HepG2 (cell line): Measurements from ENCODE around the gene SOCS1. TPM values are rescaled to one million over a fixed set of nuclear protein-coding genes. Genes with fewer than 3 reads are reported as not detected.

Experiments used
- GLI4 ChIP-seq: sonication (generic); formaldehyde crosslinking; IDR thresholded peaks from 2 replicates; pipeline ENCODE4 v1.5.1; 2020; ENCODE audit warnings: missing genetic modification reagents, mild to moderate bottlenecking, moderate library complexity, borderline replicate concordance
- KAT8 ChIP-seq: IDR thresholded peaks from 2 replicates; pipeline ENCODE4 v1.6.1; 2016; ENCODE audit warnings: missing genetic modification reagents, missing compliant biosample characterization
- MTA1 ChIP-seq: sonication (generic); formaldehyde crosslinking; IDR thresholded peaks from 2 replicates; pipeline ENCODE4 v1.4.0; 2020; ENCODE audit warnings: missing genetic modification reagents, mild to moderate bottlenecking, borderline replicate concordance
- MTA3 ChIP-seq: sonication (generic); formaldehyde crosslinking; IDR thresholded peaks from 2 replicates; pipeline ENCODE4 v1.4.0; 2020; ENCODE audit warnings: missing genetic modification reagents
- MTF2 ChIP-seq: sonication (generic); formaldehyde crosslinking; IDR thresholded peaks from 2 replicates; pipeline ENCODE4 v1.5.0; 2020; ENCODE audit warnings: missing genetic modification reagents, borderline replicate concordance
- NFKB2 ChIP-seq: sonication (generic); formaldehyde crosslinking; IDR thresholded peaks from 2 replicates; pipeline ENCODE4 v1.4.0; 2020; ENCODE audit warnings: missing genetic modification reagents, borderline replicate concordance
- NFKBIZ ChIP-seq: IDR thresholded peaks from 2 replicates; pipeline ENCODE4 v1.6.1; 2018; ENCODE audit warnings: missing genetic modification reagents, missing compliant biosample characterization
- NR2C2 ChIP-seq: sonication (generic); formaldehyde crosslinking; IDR thresholded peaks from 2 replicates; pipeline ENCODE4 v1.4.0; 2020; ENCODE audit warnings: missing genetic modification reagents, mild to moderate bottlenecking, moderate library complexity, borderline replicate concordance
- POLR2A ChIP-seq, 2 experiments: IDR thresholded peaks; 2 replicates each; pipeline ENCODE4 v1.6.1; 2011; ENCODE audit warnings: low read depth in 2 of 2, low read length in 2 of 2, mild to moderate bottlenecking in 1 of 2, moderate library complexity in 1 of 2; ENCODE audit not compliant: insufficient read depth in 1 of 2
- PTBP1 ChIP-seq: fragments of 200-400 bp; formaldehyde crosslinking; IDR thresholded peaks from 2 replicates; pipeline ENCODE4 v1.6.1; 2018; ENCODE audit warnings: low read length, low read depth; ENCODE audit not compliant: poor library complexity, severe bottlenecking
- RFX5 ChIP-seq: IDR thresholded peaks from 2 replicates; pipeline ENCODE4 v1.6.1; 2011; ENCODE audit warnings: low read depth, low read length, improper control_type of control experiment
- RXRB ChIP-seq: IDR thresholded peaks from 2 replicates; pipeline ENCODE4 v1.6.1; 2016; ENCODE audit warnings: borderline replicate concordance, missing genetic modification reagents, missing compliant biosample characterization
- SALL2 ChIP-seq: sonication (generic); formaldehyde crosslinking; IDR thresholded peaks from 2 replicates; pipeline ENCODE4 v1.8.1; 2023; ENCODE audit warnings: mild to moderate bottlenecking, missing genetic modification reagents, inconsistent platforms
- SETDB1 ChIP-seq: sonication (generic); formaldehyde crosslinking; IDR thresholded peaks from 2 replicates; pipeline ENCODE4 v1.5.1; 2020; ENCODE audit warnings: missing genetic modification reagents, mild to moderate bottlenecking, borderline replicate concordance
- ZNF136 ChIP-seq: sonication (generic); formaldehyde crosslinking; IDR thresholded peaks from 2 replicates; pipeline ENCODE4 v1.8.1; 2022; ENCODE audit warnings: low read depth, mild to moderate bottlenecking, moderate library complexity, missing genetic modification reagents
- polyA plus RNA-seq, 8 experiments: library from polyadenylated mRNA; depleted of rRNA in 3 of 8; stranded (reverse) in 7 of 8; unstranded in 1 of 8; fragments of >200 nt; fragmentation: Illumina TruSeq in 4 of 8; extraction: Trizol in 4 of 8; gene quantifications; 2 replicates each; pipeline versions ENCODE4 v1.2.1 to v1.2.3, GENCODE V29; 2011 to 2016; ENCODE audit warnings: low read depth in 4 of 8, missing spikeins in 1 of 8, mixed read lengths in 1 of 8; ENCODE audit not compliant: insufficient read depth in 1 of 8
- total RNA-seq, 5 experiments: library from RNA; depleted of rRNA; stranded (reverse); fragments of >200 nt; fragmentation: Illumina TruSeq; extraction: Trizol; gene quantifications; 2 replicates each; pipeline ENCODE4 v1.2.3, GENCODE V29; 2016; ENCODE audit warnings: low read depth in 1 of 5
- TF ChIP-seq, protein P1 (sequence below): sonication (generic); formaldehyde crosslinking; IDR thresholded peaks from 2 replicates; pipeline ENCODE4 v1.5.0; 2020; ENCODE audit warnings: missing genetic modification reagents, mild to moderate bottlenecking, borderline replicate concordance
- TF ChIP-seq, protein P2 (sequence below): sonication (generic); formaldehyde crosslinking; IDR thresholded peaks from 2 replicates; pipeline ENCODE4 v1.4.0; 2020; ENCODE audit warnings: mild to moderate bottlenecking, missing genetic modification reagents
- TF ChIP-seq, protein P3 (sequence below): sonication (generic); formaldehyde crosslinking; conservative IDR thresholded peaks from 2 replicates; pipeline ENCODE4 v1.4.0; 2020; ENCODE audit warnings: missing genetic modification reagents
- TF ChIP-seq, protein P4 (sequence below): sonication (generic); formaldehyde crosslinking; IDR thresholded peaks from 2 replicates; pipeline ENCODE4 v1.4.0; 2020; ENCODE audit warnings: missing genetic modification reagents, borderline replicate concordance

The SOCS1 gene
- total and polyA plus RNA-seq, 2 of the 13 experiments (the other 11 are each of a cell fraction or from before 2014, with no cell fraction given), result 5.3 to 6.3 TPM

DNA sequence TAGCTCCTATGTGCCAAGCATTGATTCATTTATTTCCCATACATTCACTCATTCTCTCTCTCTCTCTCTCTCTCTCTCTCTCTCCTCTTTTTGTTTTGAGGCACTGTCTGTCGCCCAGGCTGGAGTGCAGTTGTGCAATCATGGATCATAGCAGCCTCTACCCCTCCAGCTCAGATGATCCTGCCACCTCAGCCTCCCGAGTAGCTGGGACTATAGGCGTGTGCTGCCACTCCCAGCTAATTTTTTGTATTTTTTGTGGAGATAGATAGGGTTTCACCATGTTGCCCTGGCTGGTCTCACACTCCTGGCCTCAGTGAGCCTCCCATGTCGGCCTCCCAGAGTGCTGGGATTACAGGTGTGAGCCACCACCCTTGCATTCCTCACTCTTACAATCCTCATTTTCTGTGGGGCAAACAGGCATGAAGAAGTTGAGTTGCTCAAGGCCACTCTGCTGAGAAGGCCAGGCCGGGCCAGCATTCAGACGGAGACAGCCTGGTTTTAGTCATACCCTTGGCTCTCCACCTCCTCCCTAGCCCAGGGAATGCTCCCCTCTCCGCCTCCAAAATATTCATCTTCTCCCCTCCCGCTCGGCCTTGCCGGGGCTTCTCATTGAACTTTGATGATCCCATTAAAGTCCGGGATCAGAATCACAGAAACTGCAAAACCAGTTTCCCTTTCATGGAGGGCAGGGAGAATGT is 21.0 kb upstream of the SOCS1 start (continued):
- TF ChIP-seq, protein P1, sequence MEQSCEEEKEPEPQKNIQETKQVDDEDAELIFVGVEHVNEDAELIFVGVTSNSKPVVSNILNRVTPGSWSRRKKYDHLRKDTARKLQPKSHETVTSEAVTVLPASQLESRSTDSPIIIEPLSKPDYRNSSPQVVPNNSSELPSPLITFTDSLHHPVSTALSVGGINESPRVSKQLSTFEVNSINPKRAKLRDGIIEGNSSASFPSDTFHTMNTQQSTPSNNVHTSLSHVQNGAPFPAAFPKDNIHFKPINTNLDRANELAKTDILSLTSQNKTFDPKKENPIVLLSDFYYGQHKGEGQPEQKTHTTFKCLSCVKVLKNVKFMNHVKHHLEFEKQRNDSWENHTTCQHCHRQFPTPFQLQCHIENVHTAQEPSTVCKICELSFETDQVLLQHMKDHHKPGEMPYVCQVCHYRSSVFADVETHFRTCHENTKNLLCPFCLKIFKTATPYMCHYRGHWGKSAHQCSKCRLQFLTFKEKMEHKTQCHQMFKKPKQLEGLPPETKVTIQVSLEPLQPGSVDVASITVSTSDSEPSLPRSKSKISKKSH, result peak; percentile 81; the same call in 1 of the 2 replicates
- TF ChIP-seq POLR2A (IDR thresholded peaks at IDR 0.05; ENCODE audit: insufficient read depth in 1 of 2, low read depth in 2 of 2, low read length in 2 of 2) (no peak), NFKB2 (CRISPR knock-in tag) (no peak), RXRB (CRISPR knock-in tag) (0 out of 2 replicates have a peak, but pooled peaks have one; percentile 23), MTA3 (no peak), MTA1 (CRISPR knock-in tag) (no peak), RFX5 (no peak), KAT8 (CRISPR knock-in tag) (no peak), PTBP1 (no peak), SALL2 (CRISPR knock-in tag) (no peak), GLI4 (CRISPR knock-in tag) (no peak), ZNF136 (CRISPR knock-in tag) (0 out of 2 replicates have a peak, but pooled peaks have one; percentile 43), MTF2 (CRISPR knock-in tag) (no peak), NFKBIZ (CRISPR knock-in tag) (no peak), SETDB1 (CRISPR knock-in tag) (no peak), NR2C2 (CRISPR knock-in tag) (no peak)
- TF ChIP-seq, protein P2, sequence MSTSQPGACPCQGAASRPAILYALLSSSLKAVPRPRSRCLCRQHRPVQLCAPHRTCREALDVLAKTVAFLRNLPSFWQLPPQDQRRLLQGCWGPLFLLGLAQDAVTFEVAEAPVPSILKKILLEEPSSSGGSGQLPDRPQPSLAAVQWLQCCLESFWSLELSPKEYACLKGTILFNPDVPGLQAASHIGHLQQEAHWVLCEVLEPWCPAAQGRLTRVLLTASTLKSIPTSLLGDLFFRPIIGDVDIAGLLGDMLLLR, result 0 out of 2 replicates have a peak, but pooled peaks have one; percentile 1
- TF ChIP-seq, protein P3, sequence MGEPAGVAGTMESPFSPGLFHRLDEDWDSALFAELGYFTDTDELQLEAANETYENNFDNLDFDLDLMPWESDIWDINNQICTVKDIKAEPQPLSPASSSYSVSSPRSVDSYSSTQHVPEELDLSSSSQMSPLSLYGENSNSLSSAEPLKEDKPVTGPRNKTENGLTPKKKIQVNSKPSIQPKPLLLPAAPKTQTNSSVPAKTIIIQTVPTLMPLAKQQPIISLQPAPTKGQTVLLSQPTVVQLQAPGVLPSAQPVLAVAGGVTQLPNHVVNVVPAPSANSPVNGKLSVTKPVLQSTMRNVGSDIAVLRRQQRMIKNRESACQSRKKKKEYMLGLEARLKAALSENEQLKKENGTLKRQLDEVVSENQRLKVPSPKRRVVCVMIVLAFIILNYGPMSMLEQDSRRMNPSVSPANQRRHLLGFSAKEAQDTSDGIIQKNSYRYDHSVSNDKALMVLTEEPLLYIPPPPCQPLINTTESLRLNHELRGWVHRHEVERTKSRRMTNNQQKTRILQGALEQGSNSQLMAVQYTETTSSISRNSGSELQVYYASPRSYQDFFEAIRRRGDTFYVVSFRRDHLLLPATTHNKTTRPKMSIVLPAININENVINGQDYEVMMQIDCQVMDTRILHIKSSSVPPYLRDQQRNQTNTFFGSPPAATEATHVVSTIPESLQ (CRISPR knock-in tag), result no peak
- TF ChIP-seq, protein P4, sequence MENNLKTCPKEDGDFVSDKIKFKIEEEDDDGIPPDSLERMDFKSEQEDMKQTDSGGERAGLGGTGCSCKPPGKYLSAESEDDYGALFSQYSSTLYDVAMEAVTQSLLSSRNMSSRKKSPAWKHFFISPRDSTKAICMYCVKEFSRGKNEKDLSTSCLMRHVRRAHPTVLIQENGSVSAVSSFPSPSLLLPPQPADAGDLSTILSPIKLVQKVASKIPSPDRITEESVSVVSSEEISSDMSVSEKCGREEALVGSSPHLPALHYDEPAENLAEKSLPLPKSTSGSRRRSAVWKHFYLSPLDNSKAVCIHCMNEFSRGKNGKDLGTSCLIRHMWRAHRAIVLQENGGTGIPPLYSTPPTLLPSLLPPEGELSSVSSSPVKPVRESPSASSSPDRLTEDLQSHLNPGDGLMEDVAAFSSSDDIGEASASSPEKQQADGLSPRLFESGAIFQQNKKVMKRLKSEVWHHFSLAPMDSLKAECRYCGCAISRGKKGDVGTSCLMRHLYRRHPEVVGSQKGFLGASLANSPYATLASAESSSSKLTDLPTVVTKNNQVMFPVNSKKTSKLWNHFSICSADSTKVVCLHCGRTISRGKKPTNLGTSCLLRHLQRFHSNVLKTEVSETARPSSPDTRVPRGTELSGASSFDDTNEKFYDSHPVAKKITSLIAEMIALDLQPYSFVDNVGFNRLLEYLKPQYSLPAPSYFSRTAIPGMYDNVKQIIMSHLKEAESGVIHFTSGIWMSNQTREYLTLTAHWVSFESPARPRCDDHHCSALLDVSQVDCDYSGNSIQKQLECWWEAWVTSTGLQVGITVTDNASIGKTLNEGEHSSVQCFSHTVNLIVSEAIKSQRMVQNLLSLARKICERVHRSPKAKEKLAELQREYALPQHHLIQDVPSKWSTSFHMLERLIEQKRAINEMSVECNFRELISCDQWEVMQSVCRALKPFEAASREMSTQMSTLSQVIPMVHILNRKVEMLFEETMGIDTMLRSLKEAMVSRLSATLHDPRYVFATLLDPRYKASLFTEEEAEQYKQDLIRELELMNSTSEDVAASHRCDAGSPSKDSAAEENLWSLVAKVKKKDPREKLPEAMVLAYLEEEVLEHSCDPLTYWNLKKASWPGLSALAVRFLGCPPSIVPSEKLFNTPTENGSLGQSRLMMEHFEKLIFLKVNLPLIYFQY (CRISPR knock-in tag), result 0 out of 2 replicates have a peak, but pooled peaks have one; percentile 32
